Activated T-cell treated with anti-CD3 and anti-CD28 coated beads, Interleukin-2, amount 50 U/mL, for 72 hours (primary cell): Measurements from ENCODE around the gene SINHCAF. TPM values are rescaled to one million over a fixed set of nuclear protein-coding genes. Genes with fewer than 3 reads are reported as not detected.
A peak's percentile ranks its signal among the peaks of the same experiment; 100 is the strongest.
"Not testable (repeated sequence)": the region's sequence is repeated elsewhere in the genome, so short reads cannot be mapped to it uniquely, and the experiment has no call there.

ENCODE experiments used
- ATAC-seq, 2 donors: fragments of 150-1000 bp; cut with Tn5 transposase; replicated peaks in 1 of 2; 2 replicates each; pipeline ENCODE4 v1.10.0; 2021; ENCODE audit warnings: moderate library complexity in 2 of 2, mild to moderate bottlenecking in 1 of 2
- DNase-seq, 2 donors: peaks; one replicate each; pipeline ENCODE4 v3.0.0; 2021 to 2022; ENCODE audit warnings: mixed read lengths in 1 of 2
- H3K27ac Mint-ChIP-seq: one replicate; pipeline ENCODE4 v1.8.0; 2022; ENCODE audit warnings: mild to moderate bottlenecking, moderate library complexity, mixed read lengths
- H3K27me3 Mint-ChIP-seq: one replicate; pipeline ENCODE4 v1.8.0; 2022; ENCODE audit warnings: low read depth, mixed read lengths
- H3K36me3 Mint-ChIP-seq, 2 donors: one replicate each; pipeline ENCODE4 v1.8.0; 2022; ENCODE audit warnings: mixed read lengths in 2 of 2, mild to moderate bottlenecking in 1 of 2; ENCODE audit not compliant: insufficient read depth in 2 of 2
- H3K4me1 Mint-ChIP-seq: one replicate; pipeline ENCODE4 v1.8.0; 2022; ENCODE audit warnings: low read depth, mixed read lengths
- H3K4me3 Mint-ChIP-seq, 2 donors: one replicate each; pipeline ENCODE4 v1.8.0; 2022; ENCODE audit warnings: mild to moderate bottlenecking in 2 of 2, mixed read lengths in 2 of 2, moderate library complexity in 2 of 2
- H3K9me3 Mint-ChIP-seq, 2 donors: one replicate each; pipeline ENCODE4 v1.8.0; 2022; ENCODE audit warnings: mixed read lengths in 2 of 2
- total RNA-seq, 2 donors: library from RNA; stranded (reverse); gene quantifications; one replicate each; pipeline ENCODE4 v1.2.3, GENCODE V29; 2022

The SINHCAF gene
- total RNA-seq, 2 donors from 2014 or later: 189 to 216 TPM

DNA sequence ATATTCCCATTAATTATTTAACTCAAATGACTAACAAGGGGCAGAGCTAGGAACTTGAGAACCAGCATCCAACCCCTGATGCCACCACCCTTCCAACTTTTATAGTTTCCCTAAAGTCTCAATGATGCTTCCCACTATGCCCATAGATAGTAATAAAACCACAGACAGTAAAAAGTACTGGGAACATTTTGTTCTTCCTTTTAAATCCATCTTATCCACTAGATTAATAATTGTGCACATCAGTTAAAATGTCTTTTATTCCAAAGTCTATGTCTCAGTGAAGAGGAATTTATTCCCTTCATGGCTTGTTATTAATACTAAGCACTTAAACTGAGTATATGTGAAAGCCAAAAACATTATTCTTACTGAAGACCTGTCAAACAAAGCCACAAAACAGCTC lies 45.8 kb downstream of the SINHCAF start:
- Mint-ChIP-seq H3K4me3 (no peak overlapping the region), H3K4me1 (no peaks in the 10 kb centered on the region), H3K27ac (no peak overlapping the region), H3K27me3 (no peaks in the 10 kb centered on the region), H3K36me3 (peaks cover 12 to 30% of the 10 kb centered on the region in 2 donors), H3K9me3 (no peaks in the 10 kb centered on the region)
- no peak for ATAC-seq
- DNase-seq: no peak

DNA sequence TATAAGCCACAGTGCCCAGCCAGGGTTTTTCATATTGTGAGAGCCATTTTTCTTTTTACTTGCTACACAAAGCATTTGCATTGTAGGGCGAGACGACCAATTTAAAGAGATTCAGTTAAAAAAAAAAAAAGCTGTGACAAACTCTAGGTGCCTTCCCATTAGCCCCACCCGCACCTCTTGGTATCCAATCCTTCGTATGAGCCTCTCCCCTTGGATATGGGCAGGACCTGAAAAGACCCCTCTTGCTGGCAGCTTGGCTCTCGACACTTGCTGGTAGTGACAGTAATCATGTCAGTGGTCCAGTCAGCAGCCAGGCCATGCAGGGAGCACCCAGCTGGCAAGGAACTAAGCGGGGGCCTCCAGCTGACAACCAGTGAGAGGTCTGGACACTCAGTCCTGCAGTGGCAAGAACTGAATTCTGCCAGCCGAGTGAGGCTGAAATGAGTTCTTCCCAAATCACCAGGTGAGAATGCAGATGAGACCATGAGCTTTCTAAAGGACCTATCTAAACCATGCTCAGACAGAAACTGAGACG lies 46.5 kb downstream of the SINHCAF start:
- Mint-ChIP-seq H3K27ac (no peak overlapping the region), H3K9me3 (no peaks in the 10 kb centered on the region), H3K27me3 (no peaks in the 10 kb centered on the region), H3K4me3 (no peak overlapping the region), H3K4me1 (no peaks in the 10 kb centered on the region), H3K36me3 (peaks cover 9 to 23% of the 10 kb centered on the region in 2 donors)
- ATAC-seq: no peak
- DNase-seq: no peak

DNA sequence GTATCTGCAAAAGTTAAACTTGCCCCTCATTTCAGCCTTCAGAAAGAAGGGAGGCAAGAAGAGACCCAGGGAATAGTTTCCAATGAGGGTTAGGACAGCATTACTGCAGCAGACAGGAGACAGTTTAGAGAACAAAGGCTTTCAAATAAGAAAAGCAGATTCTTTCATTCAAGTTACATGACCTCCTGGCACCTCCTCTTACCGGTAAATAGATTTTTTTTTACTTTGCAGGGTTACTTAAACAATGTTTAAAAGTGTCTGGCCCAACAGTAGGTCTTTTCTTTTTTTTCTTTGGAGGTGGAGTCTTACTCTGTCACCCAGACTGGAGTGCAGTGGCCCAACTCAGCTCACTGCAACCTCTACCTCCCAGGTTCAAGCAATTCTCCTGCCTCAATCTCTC lies 47.1 kb downstream of the SINHCAF start:
- no peaks in the 10 kb centered on the region for H3K9me3 Mint-ChIP-seq
- no peaks in the 10 kb centered on the region for H3K4me1 Mint-ChIP-seq
- H3K27me3 Mint-ChIP-seq: no peaks in the 10 kb centered on the region
- H3K36me3 Mint-ChIP-seq: peaks cover 9 to 19% of the 10 kb centered on the region in 2 donors
- H3K4me3 Mint-ChIP-seq: no peak overlapping the region
- peak overlapping the region; percentile 56 for H3K27ac Mint-ChIP-seq
- DNase-seq: no peak
- ATAC-seq: no peak

GRCh38 chr12:31278424-31278823 lies 47.5 kb downstream of the SINHCAF start:
- Mint-ChIP-seq H3K27ac (peak overlapping the region; percentile 56), H3K4me3 (no peak overlapping the region), H3K36me3 (peaks cover 7 to 16% of the 10 kb centered on the region in 2 donors)

GRCh38 chr12:31277081-31277480 lies 48.9 kb downstream of the SINHCAF start:
- H3K4me1 Mint-ChIP-seq: no peaks in the 10 kb centered on the region
- H3K36me3 Mint-ChIP-seq: peaks cover 7 to 16% of the 10 kb centered on the region in 2 donors
- H3K27me3 Mint-ChIP-seq: no peaks in the 10 kb centered on the region
- no peaks in the 10 kb centered on the region for H3K9me3 Mint-ChIP-seq
- peak overlapping the region; percentile 71 for H3K27ac Mint-ChIP-seq
- ATAC-seq: no peak
- DNase-seq: no peak
- H3K4me3 Mint-ChIP-seq: no peak overlapping the region

More at GRCh38 chr12:31278424-31278823, 47.5 kb downstream of the SINHCAF start:
- Mint-ChIP-seq H3K9me3 (no peaks in the 10 kb centered on the region), H3K4me1 (no peaks in the 10 kb centered on the region), H3K27me3 (no peaks in the 10 kb centered on the region)
- ATAC-seq (no peak), DNase-seq (no peak)

- peaks cover 9 to 13% of the 10 kb centered on the region in 2 donors for H3K36me3 Mint-ChIP-seq
- H3K27ac Mint-ChIP-seq: no peak overlapping the region
- no peaks in the 10 kb centered on the region for H3K27me3 Mint-ChIP-seq
- no peaks in the 10 kb centered on the region for H3K4me1 Mint-ChIP-seq
- DNase-seq (no peak), ATAC-seq (no peak)
- no peak overlapping the region for H3K4me3 Mint-ChIP-seq
- H3K9me3 Mint-ChIP-seq: no peaks in the 10 kb centered on the region
Measured at GRCh38 chr12:31275491-31275890, 50.5 kb downstream of the SINHCAF start.

DNA sequence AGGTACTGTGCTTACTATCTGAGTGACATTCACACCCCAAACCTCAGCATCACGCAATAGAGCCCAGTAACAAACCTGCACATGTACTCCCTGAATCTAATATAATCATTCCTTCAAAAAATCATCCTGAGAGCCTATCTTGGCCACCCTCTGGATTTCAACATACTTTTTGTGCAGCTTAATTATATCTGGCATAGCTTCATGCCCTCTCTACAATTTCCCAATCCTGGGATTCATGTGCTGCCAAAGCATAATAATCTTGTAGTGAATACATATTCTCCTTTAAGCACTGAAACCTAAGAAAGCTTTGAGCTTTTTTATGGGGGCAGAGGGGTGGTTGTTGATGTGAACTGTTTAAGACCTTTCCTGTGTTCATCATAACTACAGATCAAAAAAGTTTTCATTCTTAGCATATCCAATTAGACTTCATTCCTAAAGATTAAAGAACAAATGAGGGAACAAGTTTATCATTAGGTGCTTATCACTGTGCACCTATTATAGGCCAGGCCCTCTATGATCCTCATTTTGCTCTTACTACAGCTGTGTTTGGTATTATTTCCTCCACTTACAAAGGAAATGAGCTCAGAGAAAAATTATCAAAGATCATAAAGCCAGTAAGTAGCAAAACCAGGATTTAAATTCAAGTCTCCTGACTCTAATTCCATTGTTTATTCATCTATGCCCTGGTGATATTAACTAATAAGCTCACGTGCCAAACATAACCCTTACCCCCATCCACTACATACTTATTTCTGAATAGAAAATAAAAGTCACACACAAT lies 51.2 kb downstream of the SINHCAF start:
- no peaks in the 10 kb centered on the region for H3K9me3 Mint-ChIP-seq
- H3K36me3 Mint-ChIP-seq: peaks cover 9% of the 10 kb centered on the region in 2 donors
- ATAC-seq (no peak), DNase-seq (no peak)
- H3K27ac Mint-ChIP-seq: peak overlapping the region; percentile 76
- H3K4me3 Mint-ChIP-seq: no peak overlapping the region
- no peaks in the 10 kb centered on the region for H3K4me1 Mint-ChIP-seq
- H3K27me3 Mint-ChIP-seq: no peaks in the 10 kb centered on the region

DNA sequence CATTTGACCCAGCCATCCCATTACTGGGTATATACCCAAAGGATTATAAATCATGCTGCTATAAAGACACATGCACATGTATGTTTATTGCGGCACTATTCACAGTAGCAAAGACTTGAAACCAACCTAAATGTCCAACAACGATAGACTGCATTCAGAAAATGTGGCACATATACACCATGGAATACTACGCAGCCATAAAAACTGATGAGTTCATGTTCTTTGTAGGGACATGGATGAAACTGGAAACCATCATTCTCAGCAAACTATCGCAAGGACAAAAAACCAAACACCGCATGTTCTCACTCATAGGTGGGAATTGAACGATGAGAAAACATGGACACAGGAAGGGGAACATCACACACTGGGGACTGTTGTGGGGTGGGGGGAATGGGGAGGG lies 52.2 kb downstream of the SINHCAF start:
- DNase-seq, ATAC-seq, H3K9me3 Mint-ChIP-seq, H3K4me3 Mint-ChIP-seq, H3K27ac Mint-ChIP-seq, H3K36me3 Mint-ChIP-seq, H3K4me1 Mint-ChIP-seq, H3K27me3 Mint-ChIP-seq: not testable (repeated sequence)

- Mint-ChIP-seq H3K4me3 (no peak overlapping the region), H3K36me3 (peaks cover 5 to 7% of the 10 kb centered on the region in 2 donors), H3K27ac (peak overlapping the region; percentile 54), H3K27me3 (no peaks in the 10 kb centered on the region), H3K4me1 (no peaks in the 10 kb centered on the region), H3K9me3 (no peaks in the 10 kb centered on the region)
- no peak for DNase-seq
- peak in 1 of 2 donors; percentile 38 for ATAC-seq
Measured at GRCh38 chr12:31272607-31273225, 53.2 kb downstream of the SINHCAF start.

DNA sequence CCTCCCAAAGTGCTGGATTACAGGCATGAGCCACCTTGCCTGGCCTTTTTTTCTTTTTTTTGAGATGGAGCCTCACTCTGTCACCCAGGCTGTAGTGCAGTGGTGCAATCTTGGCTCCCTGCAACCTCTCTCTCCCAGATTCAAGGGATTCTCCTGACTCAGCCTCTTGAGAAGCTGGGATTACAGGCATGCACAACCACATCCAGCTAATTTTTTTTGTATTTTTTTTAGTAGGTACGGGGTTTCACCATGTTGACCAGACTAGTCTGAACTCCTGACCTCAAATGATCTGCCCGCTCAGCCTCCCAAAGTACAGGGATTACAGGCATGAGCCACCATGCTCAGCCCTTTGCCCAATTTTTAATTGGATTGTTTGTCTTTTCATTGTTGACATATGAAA lies 58.0 kb downstream of the SINHCAF start:
- H3K27ac Mint-ChIP-seq: no peak overlapping the region
- H3K36me3 Mint-ChIP-seq: peaks cover 0 to 2% of the 10 kb centered on the region in 2 donors
- H3K9me3 Mint-ChIP-seq: no peaks in the 10 kb centered on the region
- no peaks in the 10 kb centered on the region for H3K4me1 Mint-ChIP-seq
- DNase-seq (no peak), ATAC-seq (no peak)
- no peak overlapping the region for H3K4me3 Mint-ChIP-seq
- no peaks in the 10 kb centered on the region for H3K27me3 Mint-ChIP-seq

- ATAC-seq (peak in 1 of 2 donors; percentile 32), DNase-seq (no peak)
- Mint-ChIP-seq H3K36me3 (no peaks in the 10 kb centered on the region), H3K27me3 (no peaks in the 10 kb centered on the region), H3K27ac (no peak overlapping the region), H3K4me1 (no peaks in the 10 kb centered on the region), H3K9me3 (no peaks in the 10 kb centered on the region), H3K4me3 (no peak overlapping the region)
Measured at GRCh38 chr12:31265722-31266121, 60.2 kb downstream of the SINHCAF start.

DNA sequence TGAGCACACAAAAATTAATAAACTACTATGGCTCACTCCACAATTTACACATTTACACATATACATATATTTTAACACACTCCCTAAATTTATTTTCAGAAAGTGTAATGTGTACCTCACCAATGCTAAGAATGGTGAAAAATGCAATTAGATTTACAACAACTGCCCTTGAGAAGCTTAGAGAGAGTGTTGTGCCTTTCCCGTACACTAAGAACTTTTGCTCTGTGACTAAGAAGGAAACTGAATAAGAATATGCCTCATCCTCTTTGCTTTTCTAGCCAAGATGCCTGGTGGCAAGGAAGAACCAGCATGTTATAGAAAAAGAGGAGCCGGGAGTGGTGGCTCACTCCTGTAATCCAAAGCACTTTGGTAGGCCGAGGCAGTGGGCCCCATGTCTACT lies 62.3 kb downstream of the SINHCAF start:
- Mint-ChIP-seq H3K27me3 (no peaks in the 10 kb centered on the region), H3K9me3 (no peaks in the 10 kb centered on the region), H3K4me3 (no peak overlapping the region), H3K4me1 (no peaks in the 10 kb centered on the region), H3K27ac (no peak overlapping the region), H3K36me3 (no peaks in the 10 kb centered on the region)
- no peak for DNase-seq
- peak; percentile 42 to 60 for ATAC-seq

GRCh38 chr12:31261744-31262143 lies 64.2 kb downstream of the SINHCAF start:
- Mint-ChIP-seq H3K4me1 (no peaks in the 10 kb centered on the region), H3K27ac (no peak overlapping the region), H3K27me3 (no peaks in the 10 kb centered on the region), H3K4me3 (no peak overlapping the region), H3K36me3 (no peaks in the 10 kb centered on the region), H3K9me3 (no peaks in the 10 kb centered on the region)
- DNase-seq (no peak), ATAC-seq (no peak)
